ENCODE measurements around the gene SOS1. TPM values are rescaled to one million over a fixed set of nuclear protein-coding genes. Genes with fewer than 3 reads are reported as not detected.

SOS1 gene
- total and polyA plus RNA-seq, 2 donors (not counting 1 experiment from before 2014, with no cell fraction given) = 24.9 to 27.6 TPM

- peak overlapping the region; percentile 48 for H3K9ac ChIP-seq (ENCODE audit: insufficient read depth, low read length)
- peaks cover 4% of the 10 kb centered on the region for H3K27me3 ChIP-seq (ENCODE audit: control insufficient read depth, insufficient read depth, low read length)
Observed at GRCh38 chr2:38959938-38960608, 160.8 kb downstream of the SOS1 start.

GRCh38 chr2:38959466-38959865 lies 161.4 kb downstream of the SOS1 start:
- Histone ChIP-seq H3K4me3 (replicated peaks in 1 of 4; ENCODE audit: control extremely low read depth in 1 of 4, insufficient read depth in 1 of 4, low read depth in 3 of 4, low read length in 4 of 4) (no peak overlapping the region), H2AFZ (ENCODE audit: low read length) (peak overlapping the region; percentile 85), H3K4me2 (ENCODE audit: extremely low read depth, insufficient read depth, low read length) (no peak overlapping the region), H4K20me1 (ENCODE audit: control insufficient read depth, extremely low read depth, insufficient read depth, low read length) (no peaks in the 10 kb centered on the region), H3K4me1 (ENCODE audit: control insufficient read depth, extremely low read depth, insufficient read depth, low read length) (no peaks in the 10 kb centered on the region), H3K27ac (ENCODE audit: insufficient read depth, low read length) (no peak overlapping the region), H3K9ac (ENCODE audit: insufficient read depth, low read length) (no peak overlapping the region), H3K27me3 (ENCODE audit: control insufficient read depth, insufficient read depth, low read length) (peaks cover 4% of the 10 kb centered on the region), H3K79me2 (ENCODE audit: control insufficient read depth, insufficient read depth, low read length) (no peaks in the 10 kb centered on the region), H3K9me3 (ENCODE audit: control insufficient read depth, insufficient read depth, low read depth, low read length) (no peaks in the 10 kb centered on the region), H3K36me3 (ENCODE audit: control insufficient read depth, insufficient read depth, low read length) (no peaks in the 10 kb centered on the region)
- DNase-seq (ENCODE audit: low read depth in 2 of 2) = no peak
- TF ChIP-seq EZH2 (IDR thresholded peaks at IDR 0.05; ENCODE audit: low read length, missing control alignments) (no peak), CTCF (conservative IDR thresholded peaks at IDR 0.05 in 1 of 2, IDR thresholded peaks at IDR 0.05 in 1 of 2; ENCODE audit: low read depth in 1 of 2, low read length in 2 of 2) (no peak)

More at GRCh38 chr2:38959938-38960608, 160.8 kb downstream of the SOS1 start:
- H2AFZ ChIP-seq (ENCODE audit: low read length) = peak overlapping the region; percentile 91
- H4K20me1 ChIP-seq (ENCODE audit: control insufficient read depth, extremely low read depth, insufficient read depth, low read length) = no peaks in the 10 kb centered on the region
- H3K36me3 ChIP-seq (ENCODE audit: control insufficient read depth, insufficient read depth, low read length) = no peaks in the 10 kb centered on the region
- TF ChIP-seq CTCF (conservative IDR thresholded peaks at IDR 0.05 in 1 of 2, IDR thresholded peaks at IDR 0.05 in 1 of 2; ENCODE audit: low read depth in 1 of 2, low read length in 2 of 2) (peak in 1 of 2 donors; percentile 4), EZH2 (IDR thresholded peaks at IDR 0.05; ENCODE audit: low read length, missing control alignments) (no peak)
- peak overlapping the region; percentile 26 to 49 (median 40) for H3K4me3 ChIP-seq (replicated peaks in 1 of 4; ENCODE audit: control extremely low read depth in 1 of 4, insufficient read depth in 1 of 4, low read depth in 3 of 4, low read length in 4 of 4)
- H3K9me3 ChIP-seq (ENCODE audit: control insufficient read depth, insufficient read depth, low read depth, low read length) = no peaks in the 10 kb centered on the region
- H3K4me1 ChIP-seq (ENCODE audit: control insufficient read depth, extremely low read depth, insufficient read depth, low read length) = no peaks in the 10 kb centered on the region
- DNase-seq (ENCODE audit: low read depth in 2 of 2) = peak; percentile 88 to 91
- no peaks in the 10 kb centered on the region for H3K79me2 ChIP-seq (ENCODE audit: control insufficient read depth, insufficient read depth, low read length)
- H3K27ac ChIP-seq (ENCODE audit: insufficient read depth, low read length) = no peak overlapping the region
- peak overlapping the region; percentile 71 for H3K4me2 ChIP-seq (ENCODE audit: extremely low read depth, insufficient read depth, low read length)

- DNase-seq (ENCODE audit: low read depth in 2 of 2) = no peak
- no peaks in the 10 kb centered on the region for H4K20me1 ChIP-seq (ENCODE audit: control insufficient read depth, extremely low read depth, insufficient read depth, low read length)
- no peak for TF ChIP-seq EZH2 (IDR thresholded peaks at IDR 0.05; ENCODE audit: low read length, missing control alignments)
- no peak for TF ChIP-seq CTCF (conservative IDR thresholded peaks at IDR 0.05 in 1 of 2, IDR thresholded peaks at IDR 0.05 in 1 of 2; ENCODE audit: low read depth in 1 of 2, low read length in 2 of 2)
- no peaks in the 10 kb centered on the region for H3K36me3 ChIP-seq (ENCODE audit: control insufficient read depth, insufficient read depth, low read length)
- H3K27me3 ChIP-seq (ENCODE audit: control insufficient read depth, insufficient read depth, low read length) = peaks cover 4% of the 10 kb centered on the region
- no peak overlapping the region for H3K27ac ChIP-seq (ENCODE audit: insufficient read depth, low read length)
- no peak overlapping the region for H3K9ac ChIP-seq (ENCODE audit: insufficient read depth, low read length)
- no peaks in the 10 kb centered on the region for H3K9me3 ChIP-seq (ENCODE audit: control insufficient read depth, insufficient read depth, low read depth, low read length)
- H3K4me3 ChIP-seq (replicated peaks in 1 of 4; ENCODE audit: control extremely low read depth in 1 of 4, insufficient read depth in 1 of 4, low read depth in 3 of 4, low read length in 4 of 4) = no peak overlapping the region
- H3K4me1 ChIP-seq (ENCODE audit: control insufficient read depth, extremely low read depth, insufficient read depth, low read length) = no peaks in the 10 kb centered on the region
- no peak overlapping the region for H2AFZ ChIP-seq (ENCODE audit: low read length)
- no peaks in the 10 kb centered on the region for H3K79me2 ChIP-seq (ENCODE audit: control insufficient read depth, insufficient read depth, low read length)
- no peak overlapping the region for H3K4me2 ChIP-seq (ENCODE audit: extremely low read depth, insufficient read depth, low read length)
Observed at GRCh38 chr2:38957972-38958371, 162.9 kb downstream of the SOS1 start.

Measured in fibroblast of lung (primary cell).